ENCODE data around the gene AMIGO2. TPM values are rescaled to one million over a fixed set of nuclear protein-coding genes. Genes with fewer than 3 reads are reported as not detected.

The AMIGO2 gene
- total RNA-seq, 1 donor from 2014 or later, result 2.3 TPM

- TF ChIP-seq CTCF (IDR thresholded peaks at IDR 0.05; ENCODE audit: borderline replicate concordance), result no peak
- H3K4me1 ChIP-seq, result peaks cover 37% of the 10 kb centered on the region
- H3K4me3 ChIP-seq, result no peak overlapping the region
- no peaks in the 10 kb centered on the region for H3K36me3 ChIP-seq
- intact Hi-C loops (cut with micrococcal nuclease), result no loop called here
- no peak overlapping the region for H3K27ac ChIP-seq (replicated peaks)
- H3K9me3 ChIP-seq (replicated peaks), result no peaks in the 10 kb centered on the region
- no peaks in the 10 kb centered on the region for H3K27me3 ChIP-seq (ENCODE audit: low read depth)
- no peak for DNase-seq
Measured at GRCh38 chr12:47088021-47088944, 8.5 kb upstream of the AMIGO2 start.

GRCh38 chr12:47087088-47087688 is 7.4 kb upstream of the AMIGO2 start:
- H3K27me3 ChIP-seq (ENCODE audit: low read depth), result no peaks in the 10 kb centered on the region
- H3K36me3 ChIP-seq, result no peaks in the 10 kb centered on the region
- no peaks in the 10 kb centered on the region for H3K9me3 ChIP-seq (replicated peaks)
- H3K4me1 ChIP-seq, result peaks cover 44% of the 10 kb centered on the region
- no peak for TF ChIP-seq CTCF (IDR thresholded peaks at IDR 0.05; ENCODE audit: borderline replicate concordance)
- no peak overlapping the region for H3K27ac ChIP-seq (replicated peaks)
- no peak for DNase-seq
- no peak overlapping the region for H3K4me3 ChIP-seq
- intact Hi-C loops (cut with micrococcal nuclease), result no loop called here

GRCh38 chr12:47085815-47086252 is 6.1 kb upstream of the AMIGO2 start:
- H3K27ac ChIP-seq (replicated peaks), result peak overlapping the region; percentile 14
- no peaks in the 10 kb centered on the region for H3K27me3 ChIP-seq (ENCODE audit: low read depth)
- intact Hi-C loops (cut with micrococcal nuclease), result no loop called here
- no peaks in the 10 kb centered on the region for H3K36me3 ChIP-seq
- H3K9me3 ChIP-seq (replicated peaks), result no peaks in the 10 kb centered on the region
- no peak for TF ChIP-seq CTCF (IDR thresholded peaks at IDR 0.05; ENCODE audit: borderline replicate concordance)
- H3K4me3 ChIP-seq, result no peak overlapping the region
- peaks cover 50% of the 10 kb centered on the region for H3K4me1 ChIP-seq
- DNase-seq, result no peak

GRCh38 chr12:47084172-47084571 is 4.4 kb upstream of the AMIGO2 start:
- no peaks in the 10 kb centered on the region for H3K27me3 ChIP-seq (ENCODE audit: low read depth)
- H3K4me3 ChIP-seq, result no peak overlapping the region
- H3K9me3 ChIP-seq (replicated peaks), result no peaks in the 10 kb centered on the region
- peaks cover 61% of the 10 kb centered on the region for H3K4me1 ChIP-seq
- no peak overlapping the region for H3K27ac ChIP-seq (replicated peaks)
- TF ChIP-seq CTCF (IDR thresholded peaks at IDR 0.05; ENCODE audit: borderline replicate concordance), result no peak
- intact Hi-C loops (cut with micrococcal nuclease), result no loop called here
- H3K36me3 ChIP-seq, result no peaks in the 10 kb centered on the region
- DNase-seq, result no peak

GRCh38 chr12:47082796-47083621 is 3.2 kb upstream of the AMIGO2 start:
- peaks cover 10% of the 10 kb centered on the region for H3K27me3 ChIP-seq (ENCODE audit: low read depth)
- peaks cover 63% of the 10 kb centered on the region for H3K4me1 ChIP-seq
- intact Hi-C loops (cut with micrococcal nuclease), result no loop called here
- no peak for DNase-seq
- H3K9me3 ChIP-seq (replicated peaks), result no peaks in the 10 kb centered on the region
- H3K27ac ChIP-seq (replicated peaks), result no peak overlapping the region
- H3K36me3 ChIP-seq, result no peaks in the 10 kb centered on the region
- no peak overlapping the region for H3K4me3 ChIP-seq
- TF ChIP-seq CTCF (IDR thresholded peaks at IDR 0.05; ENCODE audit: borderline replicate concordance), result no peak
